Measurements from ENCODE around the gene LDLRAD4. TPM values are rescaled to one million over a fixed set of nuclear protein-coding genes. Genes with fewer than 3 reads are reported as not detected.

LDLRAD4 gene
- polyA plus RNA-seq, 1 of the 3 experiments (the other 2 are of a cell fraction), result 0.16 TPM

- no peaks in the 10 kb centered on the region for H3K79me2 ChIP-seq (ENCODE audit: insufficient read depth)
- no peaks in the 10 kb centered on the region for H3K36me3 ChIP-seq (replicated peaks in 1 of 2; ENCODE audit: control insufficient read depth in 1 of 2, insufficient read depth in 2 of 2, low read length in 1 of 2)
- H3K9me3 ChIP-seq, result no peaks in the 10 kb centered on the region
- no peaks in the 10 kb centered on the region for H4K20me1 ChIP-seq (ENCODE audit: insufficient read depth)
- no peaks in the 10 kb centered on the region for H3K27me3 ChIP-seq (ENCODE audit: insufficient read depth)
- 48% methylated on average over 5 of the region's 16 CpGs for WGBS (ENCODE audit: low lambda C conversion rate)
- no peak overlapping the region for H3K4me2 ChIP-seq
- H3K4me3 ChIP-seq (ENCODE audit: low read depth in 2 of 2, low read length in 1 of 2), result no peak overlapping the region
- H3K9me2 ChIP-seq, result no peaks in the 10 kb centered on the region
- ChIA-PET POLR2A (no interaction called here), CTCF (interaction anchor here (1.1 kb wide), 2 partner anchors 37 to 278 kb away, joined by 3 read pairs; no protein-coding TSS in a partner anchor)
- H3K27ac ChIP-seq (ENCODE audit: low read depth in 2 of 2, low read length in 1 of 2), result no peak overlapping the region
- peaks cover 0 to 24% of the 10 kb centered on the region in 2 experiments; a peak in 1 of 4 replicates for H3K4me1 ChIP-seq (ENCODE audit: control insufficient read depth in 1 of 2, insufficient read depth in 2 of 2, low read depth in 1 of 2, low read length in 1 of 2)
- no peak overlapping the region for H3K9ac ChIP-seq
- no peak overlapping the region for H2AFZ ChIP-seq (ENCODE audit: low read depth)
- H3F3A ChIP-seq (replicated peaks; ENCODE audit: insufficient read depth), result no peaks in the 10 kb centered on the region
- TF ChIP-seq EZH2phosphoT487 (IDR thresholded peaks at IDR 0.05; ENCODE audit: borderline replicate concordance, low read depth) (no peak), NFIC (IDR thresholded peaks at IDR 0.05; ENCODE audit: borderline replicate concordance) (no peak)
- no peak for DNase-seq
Observed at GRCh38 chr18:13493725-13494124, 275.2 kb downstream of the LDLRAD4 start.

- Histone ChIP-seq H4K20me1 (ENCODE audit: insufficient read depth) (no peaks in the 10 kb centered on the region), H3K4me1 (ENCODE audit: control insufficient read depth in 1 of 2, insufficient read depth in 2 of 2, low read depth in 1 of 2, low read length in 1 of 2) (peaks cover 0 to 20% of the 10 kb centered on the region in 2 experiments; a peak in 1 of 4 replicates), H3K36me3 (replicated peaks in 1 of 2; ENCODE audit: control insufficient read depth in 1 of 2, insufficient read depth in 2 of 2, low read length in 1 of 2) (no peaks in the 10 kb centered on the region), H2AFZ (ENCODE audit: low read depth) (peak overlapping the region; percentile 43; the same call in 1 of the 2 replicates), H3K9me2 (no peaks in the 10 kb centered on the region), H3K27me3 (ENCODE audit: insufficient read depth) (no peaks in the 10 kb centered on the region), H3K9me3 (no peaks in the 10 kb centered on the region), H3K27ac (ENCODE audit: low read depth in 2 of 2, low read length in 1 of 2) (no peak overlapping the region), H3K9ac (no peak overlapping the region), H3K4me3 (ENCODE audit: low read depth in 2 of 2, low read length in 1 of 2) (no peak overlapping the region), H3K79me2 (ENCODE audit: insufficient read depth) (no peaks in the 10 kb centered on the region), H3F3A (replicated peaks; ENCODE audit: insufficient read depth) (no peaks in the 10 kb centered on the region), H3K4me2 (no peak overlapping the region)
- WGBS (ENCODE audit: low lambda C conversion rate), result 78% methylated on average over 14 of the region's 14 CpGs
- CTCF ChIA-PET, result no interaction called here
- no peak for TF ChIP-seq EP300 (IDR thresholded peaks at IDR 0.05; ENCODE audit: borderline replicate concordance in 1 of 2, low read depth in 1 of 2, low read length in 1 of 2)
- no peak for TF ChIP-seq TEAD4 (IDR thresholded peaks at IDR 0.05; ENCODE audit: borderline replicate concordance, insufficient read depth)
- TF ChIP-seq NRF1 (IDR thresholded peaks at IDR 0.05; ENCODE audit: low read depth, low read length), result no peak
- TF ChIP-seq ZBTB33 (IDR thresholded peaks at IDR 0.05; ENCODE audit: borderline replicate concordance, low read depth), result no peak
- no peak for DNase-seq
- POLR2A ChIA-PET, result no interaction called here
Observed at GRCh38 chr18:13494871-13495445, 276.4 kb downstream of the LDLRAD4 start.

- Histone ChIP-seq H3K9me3 (no peaks in the 10 kb centered on the region), H3K79me2 (ENCODE audit: insufficient read depth) (no peaks in the 10 kb centered on the region), H4K20me1 (ENCODE audit: insufficient read depth) (no peaks in the 10 kb centered on the region), H3K36me3 (replicated peaks in 1 of 2; ENCODE audit: control insufficient read depth in 1 of 2, insufficient read depth in 2 of 2, low read length in 1 of 2) (no peaks in the 10 kb centered on the region), H3K4me3 (ENCODE audit: low read depth in 2 of 2, low read length in 1 of 2) (no peak overlapping the region), H3K9me2 (no peaks in the 10 kb centered on the region), H3F3A (replicated peaks; ENCODE audit: insufficient read depth) (no peaks in the 10 kb centered on the region), H2AFZ (ENCODE audit: low read depth) (no peak overlapping the region), H3K9ac (no peak overlapping the region), H3K4me1 (ENCODE audit: control insufficient read depth in 1 of 2, insufficient read depth in 2 of 2, low read depth in 1 of 2, low read length in 1 of 2) (peaks cover 7 to 25% of the 10 kb centered on the region in 2 experiments; a peak in 3 of 4 replicates), H3K4me2 (no peak overlapping the region), H3K27ac (ENCODE audit: low read depth in 2 of 2, low read length in 1 of 2) (no peak overlapping the region; a peak in 1 of 4 replicates), H3K27me3 (ENCODE audit: insufficient read depth) (no peaks in the 10 kb centered on the region)
- ChIA-PET POLR2A (no interaction called here), CTCF (no interaction called here)
- WGBS (ENCODE audit: low lambda C conversion rate), result 75% methylated on average over 8 of the region's 8 CpGs
- no peak for DNase-seq
- TF ChIP-seq NFIC (IDR thresholded peaks at IDR 0.05; ENCODE audit: borderline replicate concordance) (no peak), CHD2 (IDR thresholded peaks at IDR 0.05; ENCODE audit: low read length, partially characterized antibody) (no peak), ELF1 (IDR thresholded peaks at IDR 0.05) (no peak), ZBTB33 (IDR thresholded peaks at IDR 0.05; ENCODE audit: borderline replicate concordance, low read depth) (no peak), CTCF (IDR thresholded peaks at IDR 0.05) (no peak), GATA2 (CRISPR knock-in tag; IDR thresholded peaks at IDR 0.05) (no peak), RAD21 (IDR thresholded peaks at IDR 0.05; ENCODE audit: low read length) (no peak), USF2 (IDR thresholded peaks at IDR 0.05; ENCODE audit: borderline replicate concordance, low read depth, low read length) (no peak), POLR2AphosphoS5 (IDR thresholded peaks at IDR 0.05; ENCODE audit: low read depth, low read length) (no peak), MXI1 (IDR thresholded peaks at IDR 0.05; ENCODE audit: low read depth, low read length) (no peak)
Observed at GRCh38 chr18:13495961-13496360, 277.4 kb downstream of the LDLRAD4 start.

Measured in SK-N-SH (cell line).